ENCODE measurements around the gene GPR157.

GRCh38 chr1:9061252-9061960, 67.5 kb downstream of the GPR157 start:
- TF ChIP-seq CTCF (conservative IDR thresholded peaks at IDR 0.05; ENCODE audit: low read depth in 2 of 2) (no peak), CREB1 (CRISPR knock-in tag; IDR thresholded peaks at IDR 0.05; ENCODE audit: low read depth) (no peak), EZH2 (IDR thresholded peaks at IDR 0.05; ENCODE audit: low read depth, unreplicated experiment) (no peak), POLR2AphosphoS5 (IDR thresholded peaks at IDR 0.05; ENCODE audit: low read depth) (no peak), EZH2phosphoT487 (IDR thresholded peaks at IDR 0.05; ENCODE audit: unreplicated experiment) (no peak), REST (IDR thresholded peaks at IDR 0.05; ENCODE audit: unreplicated experiment) (no peak), ZNF331 (CRISPR knock-in tag; IDR thresholded peaks at IDR 0.05; ENCODE audit: low read depth) (no peak), ETS1 (IDR thresholded peaks at IDR 0.05) (no peak), ZNF114 (CRISPR knock-in tag; IDR thresholded peaks at IDR 0.05) (no peak), STAT1 (IDR thresholded peaks at IDR 0.05; ENCODE audit: unreplicated experiment) (no peak), NANOG (IDR thresholded peaks at IDR 0.05; ENCODE audit: borderline replicate concordance) (no peak)
